Measurements from ENCODE around the gene KRTAP5-1. TPM values are rescaled to one million over a fixed set of nuclear protein-coding genes. Genes with fewer than 3 reads are reported as not detected.
A peak's percentile ranks its signal among the peaks of the same experiment; 100 is the strongest.

KRTAP5-1 gene
- total RNA-seq, 1 experiment from 2014 or later: not detected

- BruUV-seq (replicated peaks): no TSS peak
- ChIA-PET RAD21 (ENCODE audit: low non-redundant PET in 1 of 2, low total read pairs in 2 of 2, uncharacterized antibody in 2 of 2, unreplicated experiment in 2 of 2) (no interaction called here), CTCF (interaction anchor here (1.9 to 2.5 kb wide), 2 partner anchors 19 to 40 kb away, joined by 5 to 13 read pairs; no protein-coding TSS in a partner anchor), POLR2A (interaction anchor here (1.3 kb wide), 1 partner anchor 19 kb away, joined by 5 read pairs; no protein-coding TSS in a partner anchor)
- no peaks in the 10 kb centered on the region for H3K27me3 ChIP-seq (ENCODE audit: insufficient read depth, low read length)
- no peaks in the 10 kb centered on the region; a peak in 1 of 4 replicates for H3K36me3 ChIP-seq (ENCODE audit: control insufficient read depth in 1 of 2, insufficient read depth in 2 of 2, low read length in 2 of 2)
- H3K79me2 ChIP-seq (ENCODE audit: insufficient read depth, low read length): no peaks in the 10 kb centered on the region
- H3K4me2 ChIP-seq (ENCODE audit: low read length): 0 out of 2 replicates have a peak overlapping the region, but pooled peaks have one; percentile 72
- no peaks in the 10 kb centered on the region for H3K9me2 ChIP-seq (ENCODE audit: insufficient read depth)
- H3K9ac ChIP-seq (ENCODE audit: low read length): no peak overlapping the region
- TF ChIP-seq SRF (IDR thresholded peaks at IDR 0.05; ENCODE audit: low read depth) (no peak), ZNF274 (IDR thresholded peaks at IDR 0.05; ENCODE audit: low read depth, low read length) (no peak), ZFX (IDR thresholded peaks at IDR 0.05) (no peak), FOSL1 (IDR thresholded peaks at IDR 0.05; ENCODE audit: low read depth) (no peak), RAD21 (IDR thresholded peaks at IDR 0.05; ENCODE audit: low read depth) (no peak), YY1 (IDR thresholded peaks at IDR 0.05; ENCODE audit: extremely low read depth, insufficient replicate concordance, low read depth, low read length) (no peak), EZH2 (IDR thresholded peaks at IDR 0.05) (no peak), EZH2phosphoT487 (IDR thresholded peaks at IDR 0.05; ENCODE audit: borderline replicate concordance) (no peak), POLR2A (IDR thresholded peaks at IDR 0.05; ENCODE audit: borderline replicate concordance, extremely low read depth, insufficient read depth, insufficient read length) (no peak), CTCF (IDR thresholded peaks at IDR 0.05 in 2 of 3, conservative IDR thresholded peaks at IDR 0.05 in 1 of 3; ENCODE audit: borderline replicate concordance in 1 of 3, insufficient read depth in 1 of 3, low read depth in 2 of 3, low read length in 2 of 3) (no peak), ATF3 (IDR thresholded peaks at IDR 0.05) (no peak)
- no peaks in the 10 kb centered on the region for H4K20me1 ChIP-seq (ENCODE audit: insufficient read depth)
- ATAC-seq: no peak
- H3K27ac ChIP-seq (ENCODE audit: low read depth, low read length): no peak overlapping the region; the same call in 1 of the 2 replicates
- intact Hi-C loops (cut with micrococcal nuclease): loop anchor here (2.0 kb wide), 1 partner anchor 20 kb away; no protein-coding TSS in a partner anchor
- H2AFZ ChIP-seq (ENCODE audit: low read depth, low read length, poor library complexity, severe bottlenecking): no peak overlapping the region
- H3K4me3 ChIP-seq (replicated peaks in 1 of 2; ENCODE audit: low read depth in 1 of 2, low read length in 2 of 2): no peak overlapping the region
- no peaks in the 10 kb centered on the region for H3K9me3 ChIP-seq (ENCODE audit: control insufficient read depth in 1 of 2, insufficient read depth in 1 of 2, low read depth in 1 of 2, low read length in 2 of 2)
- H3K4me1 ChIP-seq (ENCODE audit: control insufficient read depth in 1 of 2, insufficient read depth in 2 of 2, low read length in 2 of 2): peaks cover 39 to 41% of the 10 kb centered on the region in 2 experiments
- DNase-seq (ENCODE audit: low read depth, low spot score): no peak
These were observed 29.9 kb downstream of the KRTAP5-1 start for GRCh38 chr11:1554981-1555712.

Measured in HCT116 (cell line).